HG03095 (cell line): ENCODE results near the gene SBF2.
A peak's percentile ranks its signal among the peaks of the same experiment; 100 is the strongest.

Experiments
- ATAC-seq: cut with Tn5 transposase; IDR thresholded peaks from one replicate; pipeline ENCODE4 v1.9.1; 2021; ENCODE audit warnings: moderate library complexity; ENCODE audit not compliant: unreplicated experiment

The SBF2 gene

GRCh38 chr11:10317776-10318526 lies 23.9 kb upstream of the SBF2 start:
- peak; percentile 50 for ATAC-seq

- ATAC-seq, result peak; percentile 25
These were observed 23.2 kb upstream of the SBF2 start for GRCh38 chr11:10317151-10317755.

GRCh38 chr11:10315083-10315482 lies 21.1 kb upstream of the SBF2 start:
- no peak for ATAC-seq

- peak; percentile 57 for ATAC-seq
These were observed 20.4 kb upstream of the SBF2 start for GRCh38 chr11:10314199-10315072.

GRCh38 chr11:10311802-10312201 lies 17.8 kb upstream of the SBF2 start:
- no peak for ATAC-seq

GRCh38 chr11:10310301-10310841 lies 16.4 kb upstream of the SBF2 start:
- peak; percentile 22 for ATAC-seq

GRCh38 chr11:10309163-10310093 lies 15.4 kb upstream of the SBF2 start:
- no peak for ATAC-seq

GRCh38 chr11:10308201-10308954 lies 14.4 kb upstream of the SBF2 start:
- ATAC-seq, result no peak

GRCh38 chr11:10307400-10308200 lies 13.6 kb upstream of the SBF2 start:
- peak; percentile 55 for ATAC-seq

- no peak for ATAC-seq
These were observed 13.0 kb upstream of the SBF2 start for GRCh38 chr11:10307022-10307399.

GRCh38 chr11:10305964-10306918 lies 12.2 kb upstream of the SBF2 start:
- ATAC-seq, result no peak

GRCh38 chr11:10305262-10305963 lies 11.4 kb upstream of the SBF2 start:
- ATAC-seq, result no peak

GRCh38 chr11:10304495-10305261 lies 10.7 kb upstream of the SBF2 start, which contains the start of gene ADM:
ADM (plus strand) TSS chr11:10305073; CDS start chr11:10305701, 628 bp downstream.
- no peak for ATAC-seq

GRCh38 chr11:10303558-10304363 lies 9.7 kb upstream of the SBF2 start:
- ATAC-seq, result no peak
